Kidney (tissue), 14 donors: ENCODE measurements around the gene FAF1. TPM values are rescaled to one million over a fixed set of nuclear protein-coding genes. Genes with fewer than 3 reads are reported as not detected.

ENCODE experiments used
- DNase-seq, 5 donors: peaks; one replicate each; pipeline ENCODE4 v3.0.0-alpha.2; 2013 to 2020
- FAIRE-seq: peaks from 2 replicates; lab custom pipeline; 2012; peaks lifted over from hg19 to GRCh38; lab: Jason Lieb, UNC
- H3K27ac ChIP-seq, 2 donors: one replicate each; pipeline ENCODE4 v1.7.0; 2013; ENCODE audit warnings: low read depth in 2 of 2, low read length in 2 of 2, inconsistent platforms in 1 of 2
- H3K27me3 ChIP-seq: one replicate; pipeline ENCODE4 v1.7.1; 2013; ENCODE audit warnings: low read length, inconsistent platforms; ENCODE audit not compliant: control insufficient read depth, insufficient read depth
- H3K36me3 ChIP-seq, 3 donors: one replicate each; pipeline versions ENCODE4 v1.7.0 to v1.7.1; 2013; ENCODE audit warnings: low read length in 3 of 3, control low read depth in 1 of 3, inconsistent platforms in 1 of 3; ENCODE audit not compliant: insufficient read depth in 3 of 3, control insufficient read depth in 2 of 3
- H3K4me1 ChIP-seq, 3 donors: one replicate each; pipeline versions ENCODE4 v1.7.0 to v1.7.1; 2013; ENCODE audit warnings: low read length in 3 of 3, inconsistent platforms in 1 of 3, low read depth in 1 of 3; ENCODE audit not compliant: control insufficient read depth in 2 of 3, insufficient read depth in 2 of 3
- H3K4me3 ChIP-seq, 3 donors: one replicate each; pipeline versions ENCODE4 v1.7.0 to v1.8.1; 2013; ENCODE audit warnings: low read length in 3 of 3, control low read depth in 1 of 3, inconsistent platforms in 1 of 3
- H3K9ac ChIP-seq, 3 donors: one replicate each; pipeline versions ENCODE4 v1.7.0 to v1.7.1; 2013; ENCODE audit warnings: low read length in 3 of 3, control low read depth in 1 of 3, inconsistent platforms in 1 of 3
- H3K9me3 ChIP-seq, 3 donors: one replicate each; pipeline versions ENCODE4 v1.7.0 to v1.7.1; 2013; ENCODE audit warnings: low read length in 3 of 3, control low read depth in 1 of 3, inconsistent platforms in 1 of 3; ENCODE audit not compliant: control insufficient read depth in 2 of 3, insufficient read depth in 1 of 3
- CTCF ChIP-seq: IDR thresholded peaks from 3 replicates; pipeline ENCODE4 v1.5.1; 2012; ENCODE audit warnings: mild to moderate bottlenecking, moderate library complexity, borderline replicate concordance; ENCODE audit not compliant: insufficient read depth; ENCODE audit errors: extremely low read depth
- intact Hi-C: fragments of 100-400 bp; cut with DNase I; formaldehyde crosslinking; loops from one replicate; pipeline ENCODE4 v1.11.1; 2022
- polyA plus RNA-seq: library from polyadenylated mRNA; stranded (reverse); fragments of 350-450 nt; fragmentation: Illumina TruSeq; extraction: RNeasy Lipid Tissue Mini Kit (QIAGEN cat#74804); gene quantifications from one replicate; pipeline ENCODE4 v1.2.3, GENCODE V29; 2014; ENCODE audit warnings: low read depth, low replicate concordance; ENCODE audit not compliant: insufficient read depth
- total RNA-seq: library from RNA; stranded (reverse); fragmentation: NEBNext Ultra II Directional; extraction: Animal tissue kit (Norgen Biotek cat#: 25700); gene quantifications from one replicate; pipeline ENCODE4 v1.2.1, GENCODE V29; 2021
- donor health status: control.
- donor health status: control.
- donor health status: control.
- donor health status: control.
- donor health status: control.
- donor health status: DM: yes; HTN: yes; CAD: no.
- donor health status: Normal renal cell carcinoma (clear cell type).

Gene FAF1
- total and polyA plus RNA-seq, 2 donors from 2014 or later = 50.1 to 72.8 TPM

GRCh38 chr1:50570066-50570468, 390.0 kb downstream of the FAF1 start:
- no peak for FAIRE-seq
- intact Hi-C loops = no loop called here
- H3K9ac ChIP-seq = no peak overlapping the region

GRCh38 chr1:50568782-50569181, 391.3 kb downstream of the FAF1 start:
- H3K9ac ChIP-seq = no peak overlapping the region
- H3K36me3 ChIP-seq = peaks cover 0 to 7% (median 2%) of the 10 kb centered on the region in 3 donors
- FAIRE-seq (no peak), DNase-seq (no peak)
- no peaks in the 10 kb centered on the region for H3K4me1 ChIP-seq
- no peak for TF ChIP-seq CTCF
- no peak overlapping the region for H3K4me3 ChIP-seq
- H3K27ac ChIP-seq = no peak overlapping the region
- H3K9me3 ChIP-seq = no peaks in the 10 kb centered on the region
- no peaks in the 10 kb centered on the region for H3K27me3 ChIP-seq
- intact Hi-C loops = no loop called here

More at GRCh38 chr1:50570066-50570468, 390.0 kb downstream of the FAF1 start:
- H3K27me3 ChIP-seq = no peaks in the 10 kb centered on the region
- no peak overlapping the region for H3K27ac ChIP-seq
- H3K36me3 ChIP-seq = peaks cover 0 to 7% (median 2%) of the 10 kb centered on the region in 3 donors
- no peaks in the 10 kb centered on the region for H3K4me1 ChIP-seq
- H3K4me3 ChIP-seq = no peak overlapping the region
- no peaks in the 10 kb centered on the region for H3K9me3 ChIP-seq
- DNase-seq = no peak
- no peak for TF ChIP-seq CTCF

GRCh38 chr1:50566405-50566804, 393.7 kb downstream of the FAF1 start:
- H3K27ac ChIP-seq = no peak overlapping the region
- intact Hi-C loops = no loop called here
- no peak overlapping the region for H3K4me3 ChIP-seq
- FAIRE-seq (no peak), DNase-seq (no peak)
- no peaks in the 10 kb centered on the region for H3K27me3 ChIP-seq
- H3K36me3 ChIP-seq = peaks cover 0 to 7% (median 2%) of the 10 kb centered on the region in 3 donors
- H3K4me1 ChIP-seq = no peaks in the 10 kb centered on the region
- H3K9ac ChIP-seq = no peak overlapping the region
- TF ChIP-seq CTCF = no peak
- H3K9me3 ChIP-seq = no peaks in the 10 kb centered on the region

GRCh38 chr1:50564417-50564816, 395.6 kb downstream of the FAF1 start:
- Histone ChIP-seq H3K36me3 (peaks cover 0 to 7% (median 2%) of the 10 kb centered on the region in 3 donors), H3K9ac (no peak overlapping the region), H3K4me3 (no peak overlapping the region), H3K27me3 (no peaks in the 10 kb centered on the region), H3K4me1 (no peaks in the 10 kb centered on the region), H3K27ac (no peak overlapping the region), H3K9me3 (no peaks in the 10 kb centered on the region)
- intact Hi-C loops = no loop called here
- DNase-seq (no peak), FAIRE-seq (no peak)
- TF ChIP-seq CTCF = no peak
